Measurements from ENCODE around the gene GNAI2. TPM values are rescaled to one million over a fixed set of nuclear protein-coding genes. Genes with fewer than 3 reads are reported as not detected.
"Not testable (repeated sequence)": the region's sequence is repeated elsewhere in the genome, so short reads cannot be mapped to it uniquely, and the experiment has no call there.

Gene GNAI2
- total RNA-seq, 4 donors from 2014 or later = 123 to 325 (median 173) TPM

DNA sequence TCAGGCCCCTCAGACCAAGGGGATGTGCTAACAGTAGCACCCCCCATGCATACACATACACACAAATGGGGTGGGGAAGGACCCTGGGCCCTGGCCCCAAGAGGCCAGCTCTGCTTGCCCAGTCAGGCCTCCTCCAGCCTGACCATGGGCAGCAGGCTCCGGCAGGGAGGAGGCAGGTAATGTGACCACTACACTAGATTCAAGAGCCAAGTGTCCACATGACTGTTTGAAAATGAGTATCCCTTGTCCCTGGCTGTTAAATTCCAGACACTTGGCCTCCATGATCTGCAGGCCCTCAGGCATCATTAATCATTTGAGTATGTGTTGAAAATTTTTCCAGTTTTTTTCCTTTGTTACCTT is 13.9 kb upstream of the GNAI2 start:
- TF ChIP-seq POLR2A (IDR thresholded peaks at IDR 0.05) = no peak
- TF ChIP-seq, protein P1, sequence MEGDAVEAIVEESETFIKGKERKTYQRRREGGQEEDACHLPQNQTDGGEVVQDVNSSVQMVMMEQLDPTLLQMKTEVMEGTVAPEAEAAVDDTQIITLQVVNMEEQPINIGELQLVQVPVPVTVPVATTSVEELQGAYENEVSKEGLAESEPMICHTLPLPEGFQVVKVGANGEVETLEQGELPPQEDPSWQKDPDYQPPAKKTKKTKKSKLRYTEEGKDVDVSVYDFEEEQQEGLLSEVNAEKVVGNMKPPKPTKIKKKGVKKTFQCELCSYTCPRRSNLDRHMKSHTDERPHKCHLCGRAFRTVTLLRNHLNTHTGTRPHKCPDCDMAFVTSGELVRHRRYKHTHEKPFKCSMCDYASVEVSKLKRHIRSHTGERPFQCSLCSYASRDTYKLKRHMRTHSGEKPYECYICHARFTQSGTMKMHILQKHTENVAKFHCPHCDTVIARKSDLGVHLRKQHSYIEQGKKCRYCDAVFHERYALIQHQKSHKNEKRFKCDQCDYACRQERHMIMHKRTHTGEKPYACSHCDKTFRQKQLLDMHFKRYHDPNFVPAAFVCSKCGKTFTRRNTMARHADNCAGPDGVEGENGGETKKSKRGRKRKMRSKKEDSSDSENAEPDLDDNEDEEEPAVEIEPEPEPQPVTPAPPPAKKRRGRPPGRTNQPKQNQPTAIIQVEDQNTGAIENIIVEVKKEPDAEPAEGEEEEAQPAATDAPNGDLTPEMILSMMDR (IDR thresholded peaks at IDR 0.05) = no peak
- H3K27me3 ChIP-seq = no peaks in the 10 kb centered on the region
- no peaks in the 10 kb centered on the region for H3K36me3 ChIP-seq
- intact Hi-C loops (cut with DNase I; ENCODE audit: low total_unique reads) = no loop called here
- H3K4me1 ChIP-seq = no peaks in the 10 kb centered on the region
- DNase-seq = no peak
- H3K9me3 ChIP-seq = no peaks in the 10 kb centered on the region
- no peak overlapping the region for H3K4me3 ChIP-seq
- H3K27ac ChIP-seq = no peak overlapping the region

DNA sequence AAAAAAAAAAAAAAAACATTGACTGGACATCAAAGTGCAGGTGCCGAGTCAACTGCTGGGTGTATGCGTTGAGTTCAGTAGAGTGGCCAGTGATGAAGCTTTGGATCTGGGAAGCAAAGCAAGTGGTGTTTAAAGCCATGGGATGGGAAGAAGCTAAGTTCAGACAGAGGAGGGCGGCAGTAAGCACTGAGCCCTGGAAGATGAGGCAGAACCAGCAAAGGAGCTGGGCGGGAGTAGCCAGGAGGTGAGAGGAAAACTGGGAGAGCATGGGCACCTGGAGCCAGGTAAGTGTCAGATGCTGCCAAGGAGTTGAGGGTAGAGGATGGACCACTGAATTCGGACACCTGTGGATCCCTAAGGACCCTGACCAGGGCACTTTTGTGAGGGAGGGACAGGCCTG is 11.4 kb upstream of the GNAI2 start:
- no peak overlapping the region for H3K27ac ChIP-seq
- no peaks in the 10 kb centered on the region for H3K27me3 ChIP-seq
- no peak for TF ChIP-seq POLR2A (IDR thresholded peaks at IDR 0.05)
- TF ChIP-seq, protein P1 (IDR thresholded peaks at IDR 0.05) = no peak
- no peak overlapping the region for H3K4me3 ChIP-seq
- no peaks in the 10 kb centered on the region for H3K36me3 ChIP-seq
- H3K4me1 ChIP-seq = no peaks in the 10 kb centered on the region
- DNase-seq = no peak
- no peaks in the 10 kb centered on the region for H3K9me3 ChIP-seq
- intact Hi-C loops (cut with DNase I; ENCODE audit: low total_unique reads) = loop anchor here (5.0 kb wide), 2 partner anchors 32 to 48 kb away; partner anchors contain the start of gene GNAT1

DNA sequence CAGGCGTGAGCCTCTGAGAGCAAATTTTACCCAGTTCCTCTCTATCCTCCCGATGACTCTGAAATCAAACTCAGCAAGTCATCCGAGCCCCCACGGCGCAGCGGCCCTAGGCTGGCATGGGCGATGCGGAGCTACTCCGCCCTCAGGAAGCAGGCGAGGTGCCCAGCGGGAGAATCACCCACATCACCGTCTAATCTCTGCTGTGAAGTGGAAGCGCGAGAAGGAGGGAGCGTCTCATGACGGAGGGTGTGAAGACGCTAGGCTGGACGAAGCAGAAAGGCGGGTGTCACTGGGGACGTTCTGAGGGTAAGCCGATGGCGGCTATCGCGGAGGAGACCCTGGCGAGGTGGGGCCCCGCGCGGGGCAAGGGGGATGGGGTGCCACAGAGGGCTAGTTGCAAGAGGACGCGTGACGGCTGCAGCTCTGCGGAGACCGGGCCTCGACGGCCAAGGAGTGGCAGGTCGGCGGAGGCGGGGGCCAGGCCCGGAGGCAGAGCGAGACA is 9.1 kb upstream of the GNAI2 start:
- Histone ChIP-seq H3K9me3 (no peaks in the 10 kb centered on the region), H3K4me3 (peak overlapping the region; percentile 35 to 60), H3K27me3 (no peaks in the 10 kb centered on the region), H3K4me1 (no peaks in the 10 kb centered on the region), H3K36me3 (no peaks in the 10 kb centered on the region), H3K27ac (peak overlapping the region; percentile 78 to 82)
- intact Hi-C loops (cut with DNase I; ENCODE audit: low total_unique reads) = loop anchor here (5.0 kb wide), 2 partner anchors 35 to 45 kb away; partner anchors contain the start of gene GNAT1
- TF ChIP-seq, protein P1 (IDR thresholded peaks at IDR 0.05) = no peak
- TF ChIP-seq POLR2A (IDR thresholded peaks at IDR 0.05) = no peak
- DNase-seq = no peak

DNA sequence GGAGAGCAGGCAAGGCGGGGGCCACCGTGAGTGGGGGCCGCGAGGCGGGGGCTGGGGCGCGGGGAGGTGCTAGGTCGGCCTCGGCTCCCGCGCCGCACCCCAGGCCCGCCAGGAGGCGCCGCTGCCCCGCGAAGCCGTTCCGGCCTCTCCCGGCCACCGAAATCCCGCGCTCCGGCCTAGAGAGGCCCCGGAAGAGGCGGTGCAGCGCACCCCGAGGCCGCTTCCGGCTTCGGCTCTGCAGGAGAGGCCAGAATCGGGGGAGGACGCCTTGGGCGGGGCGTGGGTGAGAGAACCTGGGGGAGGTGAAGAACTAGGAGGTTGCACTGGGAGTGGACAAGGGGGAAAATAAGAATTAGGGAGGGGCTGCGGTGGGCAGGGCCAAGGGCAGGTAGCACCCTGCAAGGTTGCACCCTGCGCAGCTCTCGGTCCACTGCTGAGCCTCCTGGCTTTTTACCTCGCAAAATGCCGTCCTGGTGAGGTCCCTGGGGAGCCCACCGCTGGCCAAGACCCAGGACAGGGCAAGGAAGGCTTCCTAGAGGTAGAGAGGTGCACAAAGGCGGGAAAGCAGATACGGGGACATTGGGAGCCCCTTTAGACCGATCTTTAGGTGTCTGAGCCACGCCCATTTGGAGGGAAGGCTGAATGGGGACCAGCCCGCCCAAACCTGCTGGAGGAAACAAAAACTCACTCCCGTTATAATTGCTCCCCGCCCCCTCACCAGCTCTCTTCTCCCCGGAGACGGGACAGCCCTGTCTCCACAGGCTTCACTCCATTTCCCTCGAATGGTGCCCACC is 8.4 kb upstream of the GNAI2 start:
- H3K9me3 ChIP-seq = no peaks in the 10 kb centered on the region
- peak overlapping the region; percentile 35 to 60 for H3K4me3 ChIP-seq
- H3K27me3 ChIP-seq = no peaks in the 10 kb centered on the region
- H3K4me1 ChIP-seq = no peaks in the 10 kb centered on the region
- TF ChIP-seq, protein P1 (IDR thresholded peaks at IDR 0.05) = peak; percentile 85 to 98 (median 96)
- peak; percentile 37 to 51 for TF ChIP-seq POLR2A (IDR thresholded peaks at IDR 0.05)
- peak; percentile 89 to 93 for DNase-seq
- H3K27ac ChIP-seq = peak overlapping the region; percentile 78 to 82
- H3K36me3 ChIP-seq = no peaks in the 10 kb centered on the region
- intact Hi-C loops (cut with DNase I; ENCODE audit: low total_unique reads) = loop anchor here (5.0 kb wide), 2 partner anchors 35 to 45 kb away; partner anchors contain the start of gene GNAT1

DNA sequence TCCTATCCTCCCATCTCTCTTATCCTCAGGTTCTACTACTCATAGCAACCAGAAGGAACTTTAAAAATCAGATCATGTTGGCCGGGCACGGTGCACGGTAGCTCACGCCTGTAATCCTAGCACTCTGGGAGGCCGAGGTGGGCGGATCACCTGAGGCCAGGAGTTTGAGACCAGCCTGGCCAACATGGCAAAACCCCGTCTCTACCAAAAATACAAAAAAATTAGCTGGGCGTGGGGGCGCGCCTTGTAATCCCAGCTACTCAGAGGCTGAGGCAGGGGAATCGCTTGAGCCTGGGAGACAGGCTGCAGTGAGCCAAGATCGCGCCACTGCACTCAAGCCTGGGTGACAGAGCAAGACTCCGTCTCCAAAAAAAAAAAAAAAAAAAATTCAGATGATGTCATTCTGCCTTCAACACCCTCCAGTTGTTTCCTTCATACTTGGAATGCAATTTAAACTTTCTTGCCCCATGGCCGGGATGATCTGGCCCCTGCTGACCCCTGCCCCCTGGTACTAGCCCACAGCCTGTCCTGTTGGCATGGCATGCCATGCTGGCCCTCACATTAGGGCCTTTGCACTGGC is 7.7 kb upstream of the GNAI2 start:
- H3K27ac ChIP-seq = peak overlapping the region; percentile 78 to 82
- intact Hi-C loops (cut with DNase I; ENCODE audit: low total_unique reads) = loop anchor here (5.0 kb wide), 2 partner anchors 36 to 44 kb away; partner anchors contain the start of gene GNAT1

More for the DNA sequence above, 7.7 kb upstream of the GNAI2 start:
- not testable (repeated sequence) for H3K9me3 ChIP-seq, DNase-seq, H3K4me1 ChIP-seq, H3K27me3 ChIP-seq, H3K36me3 ChIP-seq
- peak overlapping the region; percentile 35 to 60 for H3K4me3 ChIP-seq
